Left forelimb (tissue), 1 donor: ENCODE data around the gene SGPP2.
"Not testable (repeated sequence)": the region's sequence is repeated elsewhere in the genome, so short reads cannot be mapped to it uniquely, and the experiment has no call there.

Experiments
- DNase-seq: peaks from one replicate; pipeline ENCODE4 v3.0.0-alpha.2; 2018; ENCODE audit warnings: low spot score

Gene SGPP2, protein sequence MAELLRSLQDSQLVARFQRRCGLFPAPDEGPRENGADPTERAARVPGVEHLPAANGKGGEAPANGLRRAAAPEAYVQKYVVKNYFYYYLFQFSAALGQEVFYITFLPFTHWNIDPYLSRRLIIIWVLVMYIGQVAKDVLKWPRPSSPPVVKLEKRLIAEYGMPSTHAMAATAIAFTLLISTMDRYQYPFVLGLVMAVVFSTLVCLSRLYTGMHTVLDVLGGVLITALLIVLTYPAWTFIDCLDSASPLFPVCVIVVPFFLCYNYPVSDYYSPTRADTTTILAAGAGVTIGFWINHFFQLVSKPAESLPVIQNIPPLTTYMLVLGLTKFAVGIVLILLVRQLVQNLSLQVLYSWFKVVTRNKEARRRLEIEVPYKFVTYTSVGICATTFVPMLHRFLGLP

DNA sequence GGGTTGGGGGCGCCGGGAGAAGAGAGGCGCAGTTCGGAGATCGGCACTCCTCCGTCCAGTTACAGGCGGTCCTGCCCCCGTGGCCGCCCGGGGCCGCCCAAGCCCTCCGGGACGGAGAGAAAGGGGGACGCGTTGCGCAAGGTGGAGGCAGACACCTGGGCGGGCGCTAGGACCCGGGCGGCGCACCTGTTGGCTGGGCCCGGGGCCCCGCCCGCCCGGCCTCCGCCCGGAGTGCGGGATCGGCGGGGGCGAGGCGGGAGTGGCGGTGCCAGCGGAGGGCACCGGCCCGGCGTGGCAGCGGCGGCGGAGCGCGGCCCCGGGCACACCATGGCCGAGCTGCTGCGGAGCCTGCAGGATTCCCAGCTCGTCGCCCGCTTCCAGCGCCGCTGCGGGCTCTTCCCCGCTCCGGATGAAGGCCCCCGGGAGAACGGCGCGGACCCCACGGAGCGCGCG is at the start of gene SGPP2:
SGPP2 (plus strand) TSS at position 268 of the 453 bp plus-strand sequence; CDS start at position 328, 60 bp downstream.
- no peak for DNase-seq

DNA sequence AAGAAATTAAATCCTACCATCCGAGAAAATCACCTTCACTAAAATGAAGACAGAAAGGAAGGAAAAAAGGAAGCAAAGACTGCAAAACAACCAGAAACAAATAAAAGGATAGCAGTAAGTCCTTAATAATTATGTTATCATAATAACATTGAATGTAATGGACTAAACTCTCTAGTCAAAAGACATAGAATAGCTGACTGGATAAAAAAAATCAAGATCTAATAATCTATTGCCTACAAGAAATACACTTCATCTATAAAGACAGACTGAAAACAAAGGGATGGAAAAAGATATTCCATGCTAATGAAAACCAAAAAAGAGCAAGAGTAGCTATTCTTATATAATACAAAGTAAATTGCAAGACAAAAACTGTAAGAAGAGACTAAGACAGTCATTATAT is 48.5 kb upstream of the SGPP2 start:
- DNase-seq: no peak

DNA sequence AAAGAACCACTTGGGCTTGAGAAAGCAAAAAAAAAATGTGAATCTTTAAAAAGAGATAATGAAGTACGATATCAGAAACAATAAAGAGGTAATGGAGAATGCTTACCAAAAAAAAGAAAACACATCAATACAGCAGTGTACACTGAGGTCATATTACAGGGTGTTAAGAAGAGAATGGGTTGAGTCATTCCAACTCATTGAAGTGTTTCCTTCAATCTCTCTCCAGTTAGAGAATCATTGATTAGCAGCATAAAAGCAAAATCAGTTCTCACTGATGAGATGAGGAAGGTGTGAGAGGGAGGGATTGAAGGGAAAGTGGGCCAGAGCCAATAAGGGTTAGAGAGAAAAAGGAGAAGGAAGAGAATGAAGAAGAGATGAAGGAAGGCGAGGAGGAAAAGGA is 43.9 kb upstream of the SGPP2 start:
- DNase-seq: no peak

DNA sequence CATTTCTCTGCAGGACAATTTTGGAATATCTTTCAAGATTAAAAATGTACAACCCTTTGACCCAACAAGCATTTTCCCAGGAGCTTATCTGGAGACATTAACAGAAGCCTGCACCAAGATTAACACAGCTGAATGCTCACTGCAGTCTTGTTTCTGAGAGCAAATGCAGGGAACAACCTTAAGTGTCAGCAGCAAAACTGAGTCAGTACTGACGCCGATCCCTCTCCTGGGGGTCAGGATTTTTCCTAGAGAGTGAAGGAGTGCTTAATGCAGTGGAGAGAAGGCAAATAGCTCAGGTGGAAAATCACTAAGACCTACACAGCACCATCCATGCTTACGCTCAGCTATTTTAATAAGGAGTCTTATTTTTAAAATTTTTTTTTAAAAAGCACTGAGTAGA is 42.8 kb upstream of the SGPP2 start:
- DNase-seq: no peak

DNA sequence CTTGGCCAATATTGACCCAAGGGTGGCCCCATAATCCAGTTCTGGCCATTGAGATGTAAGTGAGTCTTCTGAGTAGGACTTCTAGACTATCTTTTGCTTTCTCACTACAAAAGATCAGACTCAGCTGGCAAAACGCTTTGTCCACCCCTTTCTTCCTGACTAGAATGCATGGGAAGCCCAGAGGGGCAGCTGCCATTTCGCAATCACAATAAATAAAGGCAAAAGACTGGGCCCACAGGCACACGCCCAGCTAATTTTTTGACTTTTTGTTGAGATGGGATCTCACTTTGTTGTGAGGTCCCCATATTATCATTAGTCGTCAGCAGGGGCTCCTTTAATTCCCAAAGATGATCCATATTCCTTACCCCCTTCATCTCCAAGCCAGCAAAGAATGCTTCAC is 41.1 kb upstream of the SGPP2 start:
- DNase-seq: no peak

DNA sequence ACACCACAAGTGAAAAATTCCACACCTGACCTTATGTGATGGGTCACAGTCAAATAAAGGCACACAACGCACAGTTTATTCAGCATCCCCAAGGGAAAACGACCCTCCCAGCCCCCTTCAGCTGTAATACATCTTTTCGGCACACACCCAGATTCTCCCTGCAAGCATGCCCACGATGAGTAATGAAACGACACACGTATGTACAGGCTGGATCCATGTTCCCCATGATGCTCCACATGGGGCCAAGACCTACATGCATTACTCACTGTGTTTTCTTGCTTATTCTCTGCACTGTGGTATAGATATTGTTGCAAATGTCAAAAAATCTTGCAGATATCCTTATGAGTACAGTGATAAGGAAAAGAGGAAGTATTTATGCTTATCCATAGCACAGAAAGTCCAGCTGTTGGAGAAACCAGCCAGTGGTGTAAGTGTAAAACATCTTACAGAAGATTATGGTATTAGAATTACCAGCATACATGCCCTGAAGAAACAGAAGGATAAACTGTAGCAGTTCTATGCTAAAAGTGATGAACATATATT is 32.5 kb upstream of the SGPP2 start:
- DNase-seq: no peak

DNA sequence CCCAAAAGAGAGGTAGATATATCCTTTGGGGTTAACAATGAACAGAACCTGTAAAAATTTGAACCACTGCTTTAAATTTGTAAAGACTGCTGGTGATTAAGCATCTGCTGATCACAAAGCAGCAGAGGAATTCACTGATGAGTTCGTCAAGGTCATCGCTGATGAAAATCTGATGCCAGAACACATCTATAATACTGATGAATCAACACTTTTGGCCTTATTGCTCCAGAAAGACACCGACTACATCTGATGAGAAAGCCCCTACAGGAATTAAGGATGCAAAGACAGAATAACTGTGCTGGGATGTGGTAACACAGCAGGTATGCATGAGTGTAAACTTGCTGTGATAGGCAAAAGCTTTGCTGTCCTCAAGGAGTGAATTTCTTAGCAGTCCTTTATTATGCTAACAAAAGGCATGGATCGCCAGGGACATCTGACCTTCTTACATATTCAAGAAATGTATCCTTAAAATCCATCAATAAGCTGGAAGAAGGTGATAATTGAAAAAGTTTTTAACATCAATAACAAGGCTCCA is 30.5 kb upstream of the SGPP2 start:
- DNase-seq: no peak

DNA sequence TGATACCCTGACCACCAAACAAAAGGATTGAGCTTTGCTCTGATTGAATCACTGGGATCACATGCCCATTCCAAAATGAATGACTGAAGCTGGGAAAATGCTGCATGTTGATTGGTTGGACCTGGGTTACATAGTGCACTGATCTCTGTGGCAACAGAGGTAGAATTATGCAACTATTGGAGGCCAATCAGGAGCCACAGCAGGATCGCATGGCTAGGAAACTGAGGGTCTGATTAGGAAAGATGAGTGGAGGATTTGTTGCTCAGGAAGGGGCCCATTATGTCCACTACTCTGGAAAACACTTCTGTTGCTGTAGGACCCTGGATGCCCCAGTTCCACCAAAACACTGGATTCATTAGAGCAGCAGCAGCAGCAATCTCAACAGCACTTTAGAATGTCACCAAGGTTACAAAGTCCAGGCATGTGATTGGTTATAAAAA is 25.9 kb upstream of the SGPP2 start:
- DNase-seq: no peak

DNA sequence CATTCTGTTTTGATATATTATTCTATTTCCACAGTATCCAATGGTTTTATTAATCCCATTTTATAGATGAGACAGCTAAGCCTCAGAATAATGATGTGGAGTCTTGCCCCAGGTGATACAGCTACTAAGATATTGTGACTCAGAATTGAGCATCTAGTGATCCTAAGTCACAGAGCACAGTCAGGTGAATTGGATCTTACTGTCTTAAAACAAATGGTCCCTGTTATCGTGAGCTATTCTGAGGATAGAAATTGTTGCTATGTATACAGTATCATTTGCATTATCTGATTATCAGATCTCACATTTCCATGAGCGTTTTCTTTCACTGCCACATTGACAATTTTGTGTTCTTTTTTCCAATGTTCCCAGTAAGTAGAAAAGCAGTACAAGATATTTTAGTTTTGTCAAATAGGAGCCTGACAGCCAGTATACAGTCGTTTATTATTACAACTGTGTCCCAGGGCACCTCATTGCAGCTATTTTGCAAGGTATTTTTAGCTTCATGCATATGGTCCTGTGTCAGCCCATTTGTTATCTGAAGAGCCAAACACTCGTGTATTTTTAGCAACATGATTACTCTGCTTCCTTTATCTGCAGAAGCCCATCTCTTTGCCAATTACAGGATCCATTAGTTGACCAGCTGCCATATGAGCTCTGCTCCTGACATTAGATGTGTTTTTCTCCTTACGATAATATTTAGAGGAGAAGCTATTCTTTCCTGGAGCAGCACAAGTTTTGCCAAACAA is 25.1 kb upstream of the SGPP2 start:
- DNase-seq: no peak

DNA sequence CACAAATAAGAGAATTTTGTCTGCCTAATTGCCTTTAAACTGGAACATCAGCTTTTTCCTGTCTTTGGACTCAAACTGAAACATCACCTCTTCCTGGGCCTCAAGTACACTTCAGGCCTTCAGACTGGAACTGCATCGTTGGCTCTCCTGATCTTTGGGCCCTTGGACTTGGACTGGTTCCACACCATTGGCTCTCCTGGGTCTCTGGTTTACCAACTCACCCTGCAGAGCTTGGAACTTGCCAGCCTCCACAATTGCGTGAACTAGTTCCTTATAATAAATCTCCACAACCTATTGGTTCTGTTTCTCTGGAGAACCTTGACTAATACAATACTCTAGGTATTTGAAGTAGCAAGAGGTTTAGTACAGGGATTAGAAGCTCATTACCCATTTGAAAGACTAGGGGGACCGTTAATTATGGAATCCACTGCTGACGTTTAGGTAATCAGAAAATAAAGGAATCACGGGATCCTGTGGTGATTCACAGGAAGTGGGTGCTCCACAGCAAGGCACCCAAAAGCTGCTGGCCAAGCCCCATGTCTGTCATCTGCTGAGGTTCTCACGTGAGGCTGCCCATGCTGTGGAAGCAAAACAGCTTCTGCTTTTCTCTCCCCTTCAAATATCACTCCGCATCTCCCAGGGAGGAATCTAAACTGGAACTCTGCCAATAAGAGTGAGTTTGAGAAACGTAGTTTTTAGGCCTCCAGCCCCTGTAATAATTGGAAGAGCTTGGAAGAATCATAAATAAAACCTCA is 20.0 kb upstream of the SGPP2 start:
- DNase-seq: no peak

DNA sequence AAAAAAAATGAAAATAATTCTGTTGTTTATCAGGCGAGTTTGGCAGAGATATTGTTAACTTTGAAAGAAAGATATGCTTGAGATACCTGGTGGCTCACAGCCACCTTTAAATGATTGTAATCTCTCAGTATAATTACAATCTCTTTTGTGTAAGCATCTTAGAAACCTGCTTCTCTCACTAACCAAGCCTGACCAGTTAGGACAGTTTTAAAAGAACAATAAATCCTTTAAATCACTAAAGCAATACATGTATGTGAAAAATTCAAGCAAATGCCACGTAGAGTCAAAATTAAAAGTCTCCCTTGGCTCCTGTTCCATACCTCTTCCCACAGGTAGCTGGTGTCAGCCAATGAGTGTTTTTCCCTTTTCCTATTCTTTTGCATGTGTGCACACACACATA is 15.7 kb upstream of the SGPP2 start:
- no peak for DNase-seq

DNA sequence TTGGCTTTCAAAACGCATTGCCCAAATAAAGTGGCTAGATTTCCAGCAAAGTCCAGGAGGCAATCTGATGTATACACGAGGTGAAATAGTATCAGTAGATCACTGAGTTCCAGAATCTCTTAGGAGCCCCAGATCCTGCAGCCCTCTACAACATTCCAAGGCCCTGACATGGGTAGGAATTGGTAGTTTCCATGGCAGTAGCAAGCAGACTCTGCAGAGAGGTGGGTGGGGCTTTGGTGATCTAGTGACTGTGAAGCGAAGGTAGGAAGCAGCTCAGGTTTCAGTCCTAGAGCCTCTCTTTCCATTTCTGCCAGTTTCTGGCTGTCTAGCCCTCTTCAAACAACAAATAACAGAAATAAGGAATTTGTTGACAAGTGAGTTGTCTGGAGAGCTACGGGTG is 13.8 kb upstream of the SGPP2 start:
- no peak for DNase-seq

DNA sequence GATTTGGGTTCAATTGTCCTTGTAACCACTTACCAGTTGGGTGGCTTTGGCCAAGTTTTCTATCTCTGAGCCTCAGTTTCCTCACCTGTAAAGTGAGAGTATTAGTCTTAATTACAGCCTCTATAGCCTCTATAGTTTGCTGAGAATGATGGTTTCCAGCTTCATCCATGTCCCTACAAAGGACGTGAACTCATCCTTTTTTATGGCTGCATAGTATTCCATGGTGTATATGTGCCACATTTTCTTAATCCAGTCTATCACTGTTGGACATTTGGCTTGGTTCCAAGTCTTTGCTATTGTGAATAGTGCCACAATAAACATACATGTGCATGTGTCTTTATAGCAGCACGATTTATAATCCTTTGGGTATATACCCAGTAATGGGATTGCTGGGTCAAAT is 12.0 kb upstream of the SGPP2 start:
- DNase-seq: not testable (repeated sequence)

DNA sequence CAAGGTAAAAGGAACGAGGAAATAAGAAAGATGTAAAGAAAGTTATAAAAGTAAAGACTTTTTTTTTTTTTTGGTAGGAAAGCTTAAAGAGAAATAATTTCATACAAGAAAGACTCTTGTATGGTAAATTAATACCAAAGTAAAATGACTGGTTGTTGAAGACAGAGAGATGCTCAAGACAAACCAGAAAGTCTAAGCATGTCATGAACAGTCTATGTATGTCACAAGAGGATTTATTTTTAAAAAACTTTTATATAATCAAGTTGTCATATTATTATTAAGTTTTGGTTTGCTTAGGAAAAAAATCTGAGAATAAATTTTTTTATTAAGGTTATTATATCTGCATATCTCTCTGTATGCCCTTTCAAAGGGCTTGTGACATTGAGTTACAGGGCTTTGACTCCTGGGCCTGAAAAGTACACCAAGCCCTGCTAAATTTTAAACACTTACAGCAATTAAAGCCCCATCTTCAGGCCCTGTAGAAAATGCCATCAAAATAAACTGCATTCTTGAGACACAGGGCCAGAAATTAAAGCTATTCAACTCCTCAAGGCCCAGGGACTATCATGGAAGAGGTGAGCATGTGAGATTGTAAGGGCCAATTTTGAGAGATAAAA is 10.9 kb upstream of the SGPP2 start:
- no peak for DNase-seq

DNA sequence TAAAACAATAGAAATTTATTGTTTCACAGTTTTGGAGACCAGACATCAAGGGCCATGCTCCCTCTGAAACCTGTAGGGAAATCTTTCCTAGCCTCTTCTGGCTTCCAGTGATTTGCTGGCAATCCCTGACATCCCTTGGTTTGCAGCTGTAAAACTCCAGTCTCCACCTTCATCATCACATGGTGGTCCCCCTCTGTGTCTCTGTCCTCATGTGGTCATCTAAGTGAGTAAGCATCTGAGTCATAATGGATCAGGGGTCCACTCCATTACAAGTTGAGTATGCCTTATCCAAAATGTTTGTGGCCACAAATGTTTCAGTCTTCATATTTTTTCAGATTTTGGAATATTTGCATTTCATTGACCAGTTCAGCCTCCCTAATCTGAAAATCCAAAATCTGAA is 5.6 kb upstream of the SGPP2 start:
- no peak for DNase-seq

DNA sequence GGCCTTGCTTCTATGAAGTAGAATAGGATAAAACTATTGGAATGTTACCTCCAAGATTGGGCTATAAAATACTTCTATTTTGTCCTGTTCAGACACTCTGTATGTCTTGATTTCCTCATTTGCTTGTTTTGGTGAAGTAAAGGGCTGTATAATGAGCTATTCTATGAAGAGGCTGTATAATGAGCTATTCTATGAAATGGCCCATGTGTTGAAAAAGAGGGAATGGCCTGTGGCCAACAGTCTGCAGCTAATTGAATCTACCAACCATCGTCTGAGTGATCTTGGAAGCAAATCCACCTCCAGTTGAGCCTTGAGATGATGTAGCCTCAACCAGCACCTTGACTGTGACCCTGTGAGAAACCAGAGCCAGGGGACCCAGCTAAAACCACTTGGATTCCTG is 3.8 kb upstream of the SGPP2 start:
- no peak for DNase-seq

DNA sequence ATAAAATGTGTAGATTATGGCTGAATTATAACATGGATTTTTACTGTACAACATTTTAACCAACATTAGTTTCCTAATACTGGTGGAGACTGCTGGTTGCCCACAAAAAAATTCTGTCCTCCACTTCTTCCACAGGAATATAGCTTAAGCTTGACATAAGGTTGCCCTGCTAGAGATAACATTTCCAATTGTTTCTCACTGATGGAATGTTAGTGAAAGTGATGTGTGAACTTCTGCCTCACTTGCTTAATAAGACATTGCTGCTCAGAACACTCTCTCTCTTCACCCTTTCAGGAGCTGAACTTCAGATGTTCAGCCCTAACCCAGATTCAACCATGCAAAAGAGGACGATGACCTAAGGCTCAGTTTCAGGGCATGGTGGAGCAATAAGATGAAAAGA is 2.7 kb upstream of the SGPP2 start:
- DNase-seq: no peak

DNA sequence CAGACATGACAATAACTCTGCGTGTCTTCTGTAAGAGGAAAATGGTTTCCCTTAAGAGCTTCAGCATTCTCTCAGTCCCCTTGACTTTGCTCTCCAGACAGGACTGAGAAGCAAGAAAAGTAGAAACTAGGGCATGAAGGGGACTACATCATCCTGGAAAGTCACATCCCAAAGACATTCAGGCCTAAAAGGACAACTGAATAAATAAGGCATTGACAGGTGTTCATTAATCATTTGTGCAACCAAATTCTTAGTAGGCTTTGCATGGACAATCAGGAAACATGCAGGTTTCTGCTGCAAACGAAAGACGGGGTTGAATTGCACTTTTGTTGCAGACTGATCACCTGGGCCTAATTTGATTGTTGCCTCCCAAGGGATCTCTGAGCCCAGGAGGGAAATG is 1.2 kb upstream of the SGPP2 start:
- no peak for DNase-seq

DNA sequence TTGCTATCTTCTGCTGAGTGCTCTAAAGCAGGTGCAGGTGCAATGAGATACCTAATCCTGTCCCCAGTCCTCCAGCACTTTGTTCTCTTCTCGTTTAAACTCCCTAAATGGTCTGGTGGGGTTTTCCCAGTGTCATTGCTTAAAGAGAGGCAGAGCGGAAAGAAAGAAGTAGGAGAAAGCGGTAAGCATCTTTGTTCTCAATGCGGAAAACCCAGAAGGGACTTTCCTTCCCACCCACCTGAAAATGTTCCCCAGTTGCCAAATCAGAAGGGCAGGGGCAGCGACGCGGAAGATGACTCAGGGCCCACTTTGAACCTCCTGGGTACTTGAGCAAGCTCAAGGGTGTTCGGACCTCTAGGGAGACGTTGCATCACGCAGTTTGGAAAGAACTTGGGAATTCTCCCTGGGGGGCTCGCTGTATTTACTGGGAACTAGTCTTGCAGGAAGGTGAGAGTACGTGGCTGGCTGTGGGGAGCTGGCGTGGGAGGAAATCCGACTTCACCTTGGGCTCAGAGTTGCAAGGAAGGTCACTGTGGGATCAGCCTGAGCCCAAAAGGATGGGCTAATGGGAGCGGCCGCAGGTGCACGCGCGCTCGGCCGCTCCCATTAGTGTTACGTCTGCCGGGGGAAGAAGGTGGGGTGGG is 589 bp upstream of the SGPP2 start:
- no peak for DNase-seq

DNA sequence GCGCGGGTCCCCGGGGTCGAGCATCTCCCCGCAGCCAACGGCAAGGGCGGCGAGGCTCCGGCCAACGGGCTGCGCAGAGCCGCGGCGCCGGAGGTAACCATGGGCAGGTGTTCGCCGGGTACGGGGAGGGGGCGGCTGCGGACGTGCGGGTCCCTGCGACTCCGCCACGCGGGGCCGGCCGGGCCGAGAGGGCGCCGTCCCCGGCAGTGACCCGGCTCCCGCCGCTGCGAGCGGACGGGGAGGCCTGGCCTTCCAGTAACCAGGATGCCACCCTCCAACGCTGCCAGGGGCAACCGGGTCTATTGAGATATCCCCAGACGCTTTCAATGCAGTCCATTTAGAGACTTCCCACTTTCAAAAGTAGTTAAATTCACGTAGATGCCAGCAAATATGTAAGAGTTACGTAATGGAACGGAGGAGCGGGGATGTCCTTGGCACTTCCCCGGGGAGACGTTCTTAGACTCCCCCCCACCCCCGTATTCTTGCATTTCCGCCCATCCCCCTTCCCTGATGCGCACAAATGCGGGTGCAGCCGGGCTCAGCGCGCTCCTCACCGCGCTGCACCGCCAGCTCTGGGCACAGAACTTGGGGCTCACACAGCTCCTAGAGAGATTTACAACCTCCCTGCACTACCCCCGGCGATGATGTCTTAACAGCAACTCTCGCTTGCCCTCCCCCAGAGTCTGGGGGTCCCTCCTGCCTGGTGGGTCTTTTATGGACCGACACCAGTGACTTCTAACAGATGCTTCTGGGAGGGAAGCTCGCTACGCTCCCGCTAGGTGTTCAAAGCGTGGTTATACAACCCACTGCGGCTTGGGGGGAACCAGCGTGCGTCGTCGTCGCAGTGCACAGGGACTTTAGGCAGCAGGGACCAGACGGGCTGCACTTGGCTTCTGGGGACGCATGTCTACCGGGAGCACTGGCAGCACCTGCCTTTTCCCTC is 657 bp downstream of the SGPP2 start:
- DNase-seq: no peak
